Spleen (tissue), 11 donors: ENCODE measurements around the gene MGAT4A. TPM values are rescaled to one million over a fixed set of nuclear protein-coding genes. Genes with fewer than 3 reads are reported as not detected.

ENCODE experiments used
- DNase-seq: peaks from one replicate; pipeline ENCODE4 v3.0.0-alpha.2; 2020
- H3K27ac ChIP-seq, 8 donors: fragments of 200-600 bp; sonication (generic) in 7 of 8; 1 replicate in 4 of 8; 2 replicates in 4 of 8; pipeline versions ENCODE4 v1.5.0 to v1.8.0; 2016 to 2021; ENCODE audit warnings: inconsistent platforms in 4 of 8, mild to moderate bottlenecking in 4 of 8, moderate library complexity in 1 of 8
- H3K27me3 ChIP-seq, 7 donors: fragments of 200-600 bp; sonication (generic) in 6 of 7; replicated peaks in 1 of 7; 1 replicate in 4 of 7; 2 replicates in 3 of 7; pipeline versions ENCODE4 v1.5.0 to v1.8.0; 2016 to 2021; ENCODE audit warnings: inconsistent platforms in 3 of 7, mild to moderate bottlenecking in 1 of 7
- H3K36me3 ChIP-seq, 6 donors: fragments of 200-600 bp; sonication (generic) in 5 of 6; 1 replicate in 4 of 6; 2 replicates in 2 of 6; pipeline versions ENCODE4 v1.5.0 to v1.8.0; 2016 to 2021; ENCODE audit warnings: inconsistent platforms in 2 of 6
- H3K4me1 ChIP-seq, 6 donors: fragments of 200-600 bp; sonication (generic) in 5 of 6; 1 replicate in 3 of 6; 2 replicates in 3 of 6; pipeline versions ENCODE4 v1.5.0 to v1.8.0; 2016 to 2021; ENCODE audit warnings: inconsistent platforms in 3 of 6
- H3K4me3 ChIP-seq, 8 donors: fragments of 200-600 bp; sonication (generic) in 7 of 8; 1 replicate in 4 of 8; 2 replicates in 4 of 8; pipeline versions ENCODE4 v1.5.0 to v1.8.0; 2016 to 2021; ENCODE audit warnings: inconsistent platforms in 4 of 8, mild to moderate bottlenecking in 4 of 8, moderate library complexity in 2 of 8
- H3K9me3 ChIP-seq, 8 donors: fragments of 200-600 bp; sonication (generic) in 7 of 8; 1 replicate in 4 of 8; 2 replicates in 4 of 8; pipeline versions ENCODE4 v1.5.0 to v1.8.0; 2016 to 2021; ENCODE audit warnings: inconsistent platforms in 4 of 8
- POLR2A ChIP-seq, 3 donors: fragments of 450-650 bp; IDR thresholded peaks; one replicate each; pipeline ENCODE4 v1.5.1; 2017; ENCODE audit warnings: antibody characterized with exemption in 3 of 3, mild to moderate bottlenecking in 1 of 3
- POLR2AphosphoS5 ChIP-seq, 3 donors: sonication (generic); formaldehyde crosslinking; IDR thresholded peaks; one replicate each; pipeline ENCODE4 v1.5.1; 2017; ENCODE audit warnings: antibody characterized with exemption in 3 of 3
- WGBS, 5 donors: extraction: QIAGEN DNeasy Blood & Tissue Kit in 3 of 5; methylation state at CpG; one replicate each; pipeline versions ENCODE4 v1.1.5 to v1.1.7; 2013 to 2018; 5-methylcytosine and 5-hydroxymethylcytosine counted together
- intact Hi-C: fragments of 100-400 bp; cut with DNase I; formaldehyde crosslinking; loops from one replicate; pipeline ENCODE4 v1.15.0; 2023; ENCODE audit warnings: low total_unique reads
- polyA plus RNA-seq, 3 donors: library from polyadenylated mRNA; stranded (reverse); fragments of 200-250 nt; gene quantifications; one replicate each; pipeline ENCODE4 v1.2.1, GENCODE V29; 2013
- total RNA-seq, 7 donors: library from RNA; depleted of rRNA in 3 of 7; stranded (reverse); fragments of >200 nt in 3 of 7; fragmentation: NEBNext Ultra II Directional in 4 of 7; extraction: Animal tissue kit (Norgen Biotek cat#: 25700) in 4 of 7; gene quantifications; one replicate each; pipeline versions ENCODE4 v1.1.0 to v1.2.1, GENCODE V29; 2016 to 2021
- TF ChIP-seq, protein P1 (sequence below), 11 experiments: fragments of 200-600 bp in 7 of 11; fragments of 450-650 bp in 4 of 11; sonication (generic) in 4 of 11; IDR thresholded peaks in 8 of 11; conservative IDR thresholded peaks in 3 of 11; 1 replicate in 7 of 11; 2 replicates in 4 of 11; pipeline versions ENCODE4 v1.4.0 to v1.8.0; 2016 to 2021; ENCODE audit warnings: antibody characterized with exemption in 11 of 11, inconsistent platforms in 4 of 11, mild to moderate bottlenecking in 1 of 11
- donor health status: healthy with polysubstance abuse.
- donor health status: DM: no; HTN: no; CAD: no; lungs with moderate emphysema.
- donor health status: DM: no; HTN: no; CAD: no.
- donor health status: Bipolar disorder and iron deficiency.
- donor health status: healthy.
- donor health status: DM: no; HTN: no; CAD: no.
- donor health status: DM: yes; HTN: yes; CAD: no.

Gene MGAT4A
- total and polyA plus RNA-seq, 10 donors: 5.7 to 45.9 (median 31.5) TPM

- WGBS, 5 donors: 95 to 100% (median 97%) methylated on average over 1 of the region's 1 CpG
- H3K36me3 ChIP-seq: no peaks in the 10 kb centered on the region
- intact Hi-C loops: no loop called here
Measured at GRCh38 chr2:98777710-98778109, 46.8 kb upstream of the MGAT4A start.

DNA sequence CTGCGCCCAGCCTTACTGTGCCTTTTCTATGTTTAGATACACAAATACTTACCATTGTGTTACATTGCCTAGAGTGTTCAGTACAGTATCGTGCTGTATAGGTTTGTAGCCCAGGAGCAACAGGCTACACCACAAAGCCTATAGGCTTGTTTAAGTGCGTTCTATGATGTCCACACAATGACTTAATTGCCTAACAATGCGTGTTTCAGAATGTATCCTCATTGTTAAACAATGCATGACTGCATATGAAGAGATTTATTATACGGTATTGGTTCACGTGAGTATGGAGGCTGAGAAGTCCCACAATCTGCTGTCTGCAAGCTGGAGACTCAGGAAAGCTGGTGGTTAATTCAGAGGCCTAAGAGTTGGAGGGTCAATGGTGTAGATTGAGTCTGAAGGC is 46.1 kb upstream of the MGAT4A start:
- Histone ChIP-seq H3K27me3 (no peaks in the 10 kb centered on the region), H3K36me3 (no peaks in the 10 kb centered on the region), H3K27ac (no peak overlapping the region), H3K4me1 (peaks cover 0 to 19% (median 9%) of the 10 kb centered on the region in 6 donors), H3K9me3 (peaks cover 0 to 18% (median 13%) of the 10 kb centered on the region in 8 donors), H3K4me3 (no peak overlapping the region)
- no peak for TF ChIP-seq POLR2A (IDR thresholded peaks at IDR 0.05)
- intact Hi-C loops: no loop called here
- DNase-seq: no peak
- 91 to 95% (median 92%) methylated on average over 6 of the region's 6 CpGs for WGBS, 5 donors

More at GRCh38 chr2:98777710-98778109, 46.8 kb upstream of the MGAT4A start:
- no peak for DNase-seq
- Histone ChIP-seq H3K4me3 (no peak overlapping the region), H3K27ac (no peak overlapping the region), H3K9me3 (peaks cover 4 to 25% (median 20%) of the 10 kb centered on the region in 8 donors), H3K27me3 (no peaks in the 10 kb centered on the region), H3K4me1 (peaks cover 0 to 13% (median 4%) of the 10 kb centered on the region in 6 donors)
- TF ChIP-seq, protein P1, sequence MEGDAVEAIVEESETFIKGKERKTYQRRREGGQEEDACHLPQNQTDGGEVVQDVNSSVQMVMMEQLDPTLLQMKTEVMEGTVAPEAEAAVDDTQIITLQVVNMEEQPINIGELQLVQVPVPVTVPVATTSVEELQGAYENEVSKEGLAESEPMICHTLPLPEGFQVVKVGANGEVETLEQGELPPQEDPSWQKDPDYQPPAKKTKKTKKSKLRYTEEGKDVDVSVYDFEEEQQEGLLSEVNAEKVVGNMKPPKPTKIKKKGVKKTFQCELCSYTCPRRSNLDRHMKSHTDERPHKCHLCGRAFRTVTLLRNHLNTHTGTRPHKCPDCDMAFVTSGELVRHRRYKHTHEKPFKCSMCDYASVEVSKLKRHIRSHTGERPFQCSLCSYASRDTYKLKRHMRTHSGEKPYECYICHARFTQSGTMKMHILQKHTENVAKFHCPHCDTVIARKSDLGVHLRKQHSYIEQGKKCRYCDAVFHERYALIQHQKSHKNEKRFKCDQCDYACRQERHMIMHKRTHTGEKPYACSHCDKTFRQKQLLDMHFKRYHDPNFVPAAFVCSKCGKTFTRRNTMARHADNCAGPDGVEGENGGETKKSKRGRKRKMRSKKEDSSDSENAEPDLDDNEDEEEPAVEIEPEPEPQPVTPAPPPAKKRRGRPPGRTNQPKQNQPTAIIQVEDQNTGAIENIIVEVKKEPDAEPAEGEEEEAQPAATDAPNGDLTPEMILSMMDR (IDR thresholded peaks at IDR 0.05 in 8 of 11, conservative IDR thresholded peaks at IDR 0.05 in 3 of 11): no peak
- TF ChIP-seq POLR2A (IDR thresholded peaks at IDR 0.05) (no peak), POLR2AphosphoS5 (IDR thresholded peaks at IDR 0.05) (no peak)

- Histone ChIP-seq H3K4me1 (peaks cover 0 to 29% (median 14%) of the 10 kb centered on the region in 6 donors), H3K9me3 (peaks cover 0 to 9% (median 4%) of the 10 kb centered on the region in 8 donors), H3K27me3 (no peaks in the 10 kb centered on the region), H3K27ac (no peak overlapping the region), H3K4me3 (no peak overlapping the region), H3K36me3 (no peaks in the 10 kb centered on the region)
- 86 to 100% (median 91%) methylated on average over 1 of the region's 1 CpG for WGBS, 5 donors
- DNase-seq: no peak
- intact Hi-C loops: no loop called here
- TF ChIP-seq, protein P1 (IDR thresholded peaks at IDR 0.05 in 8 of 11, conservative IDR thresholded peaks at IDR 0.05 in 3 of 11): no peak
- TF ChIP-seq POLR2A (IDR thresholded peaks at IDR 0.05) (no peak), POLR2AphosphoS5 (IDR thresholded peaks at IDR 0.05) (no peak)
Measured at GRCh38 chr2:98776136-98776535, 45.2 kb upstream of the MGAT4A start.

GRCh38 chr2:98775146-98775986 is 44.4 kb upstream of the MGAT4A start:
- 85 to 92% (median 88%) methylated on average over 19 to 20 of the region's 20 CpGs for WGBS, 5 donors
- Histone ChIP-seq H3K27me3 (no peaks in the 10 kb centered on the region), H3K9me3 (peaks cover 0 to 1% (median 0%) of the 10 kb centered on the region in 8 donors), H3K4me3 (no peak overlapping the region), H3K27ac (no peak overlapping the region), H3K36me3 (no peaks in the 10 kb centered on the region), H3K4me1 (peaks cover 0 to 31% (median 15%) of the 10 kb centered on the region in 6 donors)
- no peak for DNase-seq
- intact Hi-C loops: no loop called here
- TF ChIP-seq, protein P1 (IDR thresholded peaks at IDR 0.05 in 8 of 11, conservative IDR thresholded peaks at IDR 0.05 in 3 of 11): no peak
- TF ChIP-seq POLR2A (IDR thresholded peaks at IDR 0.05) (no peak), POLR2AphosphoS5 (IDR thresholded peaks at IDR 0.05) (no peak)
